GM12892 (cell line): ENCODE data around the gene ABCA3.

Experiments
- POLR2A ChIP-seq: IDR thresholded peaks from 2 replicates; pipeline ENCODE4 v1.6.1; 2011; ENCODE audit warnings: low read depth, low read length, control low read depth
- POLR2AphosphoS5 ChIP-seq: IDR thresholded peaks from 2 replicates; pipeline ENCODE4 v1.6.1; 2011; ENCODE audit warnings: low read depth, low read length, control low read depth

DNA sequence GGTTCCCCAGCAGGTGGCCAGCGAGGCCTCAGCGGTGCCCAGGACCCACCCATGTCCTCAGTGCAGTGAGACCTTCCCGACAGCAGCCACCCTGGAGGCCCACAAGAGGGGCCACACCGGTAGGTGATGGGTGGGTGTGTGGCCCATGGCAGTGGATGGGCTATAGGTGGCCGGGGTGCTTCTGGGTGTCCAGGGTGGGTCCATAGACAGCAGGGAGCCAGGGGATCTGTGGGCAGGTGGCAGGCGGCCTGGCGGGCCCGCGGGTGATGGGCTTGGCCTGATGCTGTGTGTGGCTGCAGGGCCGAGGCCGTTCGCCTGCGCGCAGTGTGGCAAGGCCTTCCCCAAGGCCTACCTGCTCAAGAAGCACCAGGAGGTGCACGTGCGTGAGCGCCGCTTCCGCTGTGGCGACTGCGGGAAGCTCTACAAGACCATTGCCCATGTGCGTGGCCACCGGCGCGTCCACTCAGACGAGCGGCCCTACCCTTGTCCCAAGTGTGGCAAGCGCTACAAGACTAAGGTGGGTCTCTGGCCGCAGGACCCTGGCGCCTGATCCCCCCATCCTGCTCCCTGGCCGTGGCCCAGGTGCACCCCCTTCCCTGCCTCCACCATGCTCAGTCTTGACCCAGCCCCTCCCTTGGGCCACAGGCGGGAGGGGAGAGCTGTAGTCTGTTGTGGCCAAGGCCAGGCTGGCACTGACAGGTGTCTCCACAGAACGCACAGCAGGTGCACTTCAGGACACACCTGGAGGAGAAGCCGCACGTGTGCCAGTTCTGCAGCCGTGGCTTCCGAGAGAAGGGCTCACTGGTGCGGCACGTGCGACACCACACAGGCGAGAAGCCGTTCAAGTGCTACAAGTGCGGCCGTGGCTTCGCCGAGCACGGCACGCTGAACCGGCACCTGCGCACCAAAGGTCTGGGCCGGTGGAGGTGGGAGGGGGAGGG is 106.4 kb downstream of the ABCA3 start:
- TF ChIP-seq POLR2A (no peak), POLR2AphosphoS5 (peak; percentile 25; the same call in 1 of the 2 replicates)
